Measurements from ENCODE around the gene ECE1.

Gene ECE1

DNA sequence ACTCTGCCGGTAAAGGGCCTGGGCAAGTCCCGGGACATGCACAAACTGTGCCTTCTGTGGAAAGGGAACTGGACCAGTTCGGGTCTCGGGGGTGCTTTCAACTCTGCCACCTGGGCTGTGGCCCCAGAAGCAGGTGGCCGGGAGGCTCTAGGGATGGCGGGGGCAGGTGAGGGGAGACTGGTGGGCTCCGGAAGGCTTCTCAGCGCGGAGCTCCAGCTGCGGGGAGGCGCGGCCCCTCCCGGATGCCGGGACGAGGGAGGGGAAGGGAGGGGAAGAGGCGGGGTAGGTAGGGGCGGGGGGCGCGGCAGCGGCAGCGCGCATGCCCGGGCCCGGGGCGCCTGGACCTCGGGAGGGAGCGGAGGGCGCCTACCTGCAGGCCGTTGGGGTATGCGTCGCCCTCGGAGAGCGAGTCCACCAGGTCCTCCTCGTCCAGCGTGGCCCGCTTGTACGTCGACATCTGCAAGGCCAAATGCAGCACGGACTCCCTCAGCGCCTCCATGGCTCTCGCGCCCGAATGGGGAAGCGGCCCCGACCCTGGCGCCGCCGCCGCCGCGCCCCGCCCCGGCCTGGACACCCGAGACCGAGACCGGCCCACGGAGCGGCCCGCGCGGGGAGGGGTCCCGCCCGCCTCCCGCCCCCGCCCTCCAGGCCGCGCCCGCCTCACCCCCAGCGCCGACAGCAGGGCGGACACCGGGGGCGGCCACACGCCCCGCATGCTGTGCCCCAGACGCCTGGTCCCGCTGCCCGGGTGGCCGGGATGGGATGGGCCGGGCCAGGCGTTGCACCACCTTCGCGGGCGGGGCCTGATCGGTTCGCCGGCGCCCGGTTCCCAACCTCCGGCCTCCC lies at the start of gene ECE1:
ECE1 (minus strand) TSS at position 764 of the 846 bp plus-strand sequence; CDS start at position 715, 49 bp downstream.
- DNase-seq (ENCODE audit: low read depth in 2 of 2, low spot score in 1 of 2), result peak in 1 of 2 donors; percentile 12

DNA sequence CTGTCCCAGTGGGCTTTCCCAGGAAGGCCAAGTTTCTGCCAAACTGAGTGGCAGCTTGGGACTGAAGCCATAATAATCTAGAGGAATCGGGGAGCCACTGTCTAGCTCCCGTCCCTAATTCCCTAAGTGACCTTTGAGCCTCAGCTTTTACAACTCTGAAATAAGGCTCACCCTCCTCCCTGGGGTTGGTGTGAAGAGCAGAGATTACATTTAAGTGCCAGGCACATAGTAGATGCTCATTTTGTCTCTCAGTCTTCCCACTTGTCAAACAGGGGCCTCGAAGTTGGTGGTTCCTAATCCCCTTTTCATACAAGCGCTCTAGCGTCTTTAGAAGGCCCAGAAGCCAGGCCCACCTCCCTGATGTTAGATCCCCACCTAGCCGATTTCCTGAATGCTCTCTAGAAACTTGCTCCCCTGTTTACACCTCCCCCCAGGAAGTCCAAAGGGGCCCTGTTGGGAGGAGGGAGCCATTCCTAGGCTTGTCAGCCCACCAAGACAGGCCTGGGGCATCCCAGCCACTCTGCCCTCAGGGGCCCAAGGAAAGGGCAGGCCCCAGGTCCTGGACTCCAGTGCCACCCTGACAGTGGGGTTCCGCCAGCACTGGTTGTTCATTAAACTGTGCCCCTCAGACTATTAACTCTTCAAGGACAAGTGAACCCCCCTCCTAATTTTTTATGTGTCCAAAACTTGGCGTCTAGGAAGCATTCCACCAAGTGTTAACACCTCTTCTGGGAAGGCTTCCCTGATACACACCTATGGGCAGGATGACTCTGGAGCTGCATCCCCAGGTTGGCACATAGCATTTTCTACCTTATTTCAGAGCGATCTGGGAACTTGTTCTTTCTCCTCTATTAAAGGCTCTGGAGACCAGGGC lies 49.3 kb upstream of the ECE1 start:
- no peak for DNase-seq (ENCODE audit: low read depth in 2 of 2, low spot score in 1 of 2)

DNA sequence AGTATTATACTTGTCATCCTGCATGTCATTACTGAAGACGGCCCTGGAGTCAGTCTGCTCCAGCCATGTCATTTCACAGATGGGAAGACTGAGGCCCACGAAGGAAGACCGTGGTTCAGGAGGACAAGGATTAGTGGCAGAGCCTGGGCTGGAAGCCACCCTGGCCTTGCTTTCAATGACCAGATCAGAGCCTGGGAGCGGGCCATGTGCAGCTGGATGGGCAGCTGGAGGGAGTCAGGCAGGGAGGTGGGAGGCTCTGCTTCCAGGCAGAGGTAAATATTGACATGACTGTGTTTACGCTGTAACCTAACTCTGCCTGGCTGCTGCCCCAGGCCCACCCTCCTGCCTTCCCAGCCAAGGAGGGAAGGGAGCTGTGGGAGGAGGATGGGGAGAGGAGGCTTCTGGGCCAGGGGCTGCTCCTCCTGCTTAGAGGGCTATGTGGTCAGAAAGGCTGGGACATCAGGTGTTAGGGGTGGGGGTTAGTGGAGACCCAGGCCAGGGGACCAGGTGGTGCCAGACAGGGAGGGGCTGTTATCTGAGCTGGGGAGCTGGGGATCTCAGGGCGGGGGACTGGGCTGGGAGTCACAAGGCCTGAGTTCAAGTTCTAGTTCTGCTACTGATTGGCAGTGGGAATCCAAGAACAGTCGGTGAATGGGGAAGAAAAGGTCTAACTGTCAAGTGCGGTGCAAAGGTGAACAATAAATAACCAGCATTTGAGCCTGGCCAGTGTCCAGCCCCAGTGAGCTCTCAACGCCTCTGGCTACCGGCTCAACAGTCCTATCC lies 48.5 kb upstream of the ECE1 start:
- no peak for DNase-seq (ENCODE audit: low read depth in 2 of 2, low spot score in 1 of 2)

DNA sequence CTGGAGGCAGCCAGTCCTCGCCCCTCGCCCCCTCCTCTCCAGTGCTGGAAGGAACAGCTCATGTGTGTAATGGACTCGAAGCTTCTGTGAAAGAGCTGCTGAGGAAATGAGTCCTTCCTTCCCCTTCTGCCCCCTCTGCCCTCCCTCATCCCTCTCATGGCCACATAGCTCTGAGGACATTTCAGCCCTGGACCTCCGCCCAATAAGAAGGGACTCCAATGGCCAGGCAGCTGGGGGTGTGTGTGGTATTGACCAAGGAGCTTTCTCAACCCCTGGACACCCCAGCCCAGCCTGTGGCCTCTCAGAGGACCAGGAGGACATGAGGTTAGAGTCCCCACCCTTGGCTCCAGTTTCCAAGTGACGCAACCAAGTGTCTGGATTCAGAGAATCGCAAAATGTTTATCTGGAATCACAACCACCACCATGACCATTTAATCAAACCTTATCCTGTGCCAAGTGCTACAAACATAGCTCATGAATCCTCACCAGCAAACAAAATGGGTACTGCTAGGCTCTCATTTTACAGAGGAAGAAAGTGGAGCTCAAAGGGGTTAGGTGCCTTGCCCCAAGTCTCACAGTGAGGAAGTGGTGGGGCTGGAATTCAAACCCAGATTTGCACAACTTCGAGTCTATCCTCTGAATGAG lies 47.8 kb upstream of the ECE1 start:
- no peak for DNase-seq (ENCODE audit: low read depth in 2 of 2, low spot score in 1 of 2)

DNA sequence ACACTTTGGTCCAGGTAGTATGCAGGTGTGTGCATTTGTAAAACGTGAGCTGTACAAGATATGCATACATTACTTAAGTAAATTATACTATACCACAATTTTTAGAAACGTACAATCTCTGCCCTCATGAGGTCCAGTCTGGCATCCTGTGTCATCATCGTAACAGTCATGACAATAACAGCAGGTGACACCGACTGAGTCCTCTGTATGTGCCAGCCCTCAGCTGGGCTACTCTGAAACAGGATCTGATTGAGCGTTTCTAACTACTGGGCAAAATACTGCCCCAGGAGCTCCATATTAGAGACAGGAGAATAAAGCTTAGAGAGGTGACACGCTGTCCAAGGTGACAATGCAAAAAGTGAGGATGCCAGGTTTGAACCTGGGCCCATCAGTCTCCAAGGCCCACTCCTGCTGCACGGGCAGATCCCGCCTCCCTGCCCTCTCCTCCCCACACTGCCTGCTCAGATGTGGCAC lies 47.2 kb upstream of the ECE1 start:
- no peak for DNase-seq (ENCODE audit: low read depth in 2 of 2, low spot score in 1 of 2)

DNA sequence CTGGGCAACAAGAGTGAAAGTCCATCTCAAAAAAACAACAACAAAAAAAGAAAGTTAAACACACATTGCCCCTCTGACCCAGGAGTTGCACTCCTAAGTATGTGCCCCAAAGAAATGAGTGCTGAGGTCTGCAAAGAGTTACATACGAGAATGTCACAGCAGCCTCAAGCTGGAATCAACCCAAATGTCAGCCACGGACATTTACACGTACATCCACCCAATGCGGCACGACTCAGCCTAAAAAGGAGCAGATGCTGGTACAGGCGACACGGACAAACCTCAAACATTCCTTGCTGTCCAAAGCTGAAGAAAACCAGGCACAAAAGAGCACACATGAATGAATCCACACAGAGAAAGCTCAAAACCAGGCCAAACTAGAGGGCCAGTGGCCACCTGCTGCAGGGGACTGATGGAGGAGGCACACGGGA lies 46.8 kb upstream of the ECE1 start:
- DNase-seq (ENCODE audit: low read depth in 2 of 2, low spot score in 1 of 2), result no peak

DNA sequence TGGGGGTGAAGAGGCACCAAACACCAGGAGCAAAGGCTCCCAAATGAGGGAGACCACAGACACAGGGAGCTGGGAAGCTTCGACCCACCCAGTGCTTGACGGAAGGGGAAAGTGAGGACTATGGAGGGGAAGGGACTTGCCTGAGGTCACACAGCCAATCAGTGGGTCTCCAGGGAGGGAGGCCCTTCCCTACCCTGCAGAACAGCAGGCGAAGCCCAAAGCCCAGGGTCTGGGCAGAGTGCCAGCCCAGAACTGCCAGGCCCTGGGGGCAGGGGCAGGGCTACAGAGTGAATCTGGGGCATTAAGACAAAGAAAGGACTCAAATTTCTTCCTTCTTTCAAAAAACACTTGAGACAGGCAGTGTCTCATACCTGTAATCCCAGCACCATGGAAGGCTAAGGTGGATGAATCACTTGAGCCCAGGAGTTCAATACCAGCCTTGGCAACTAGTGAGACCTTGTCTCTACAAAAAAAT lies 45.5 kb upstream of the ECE1 start:
- DNase-seq (ENCODE audit: low read depth in 2 of 2, low spot score in 1 of 2), result no peak

DNA sequence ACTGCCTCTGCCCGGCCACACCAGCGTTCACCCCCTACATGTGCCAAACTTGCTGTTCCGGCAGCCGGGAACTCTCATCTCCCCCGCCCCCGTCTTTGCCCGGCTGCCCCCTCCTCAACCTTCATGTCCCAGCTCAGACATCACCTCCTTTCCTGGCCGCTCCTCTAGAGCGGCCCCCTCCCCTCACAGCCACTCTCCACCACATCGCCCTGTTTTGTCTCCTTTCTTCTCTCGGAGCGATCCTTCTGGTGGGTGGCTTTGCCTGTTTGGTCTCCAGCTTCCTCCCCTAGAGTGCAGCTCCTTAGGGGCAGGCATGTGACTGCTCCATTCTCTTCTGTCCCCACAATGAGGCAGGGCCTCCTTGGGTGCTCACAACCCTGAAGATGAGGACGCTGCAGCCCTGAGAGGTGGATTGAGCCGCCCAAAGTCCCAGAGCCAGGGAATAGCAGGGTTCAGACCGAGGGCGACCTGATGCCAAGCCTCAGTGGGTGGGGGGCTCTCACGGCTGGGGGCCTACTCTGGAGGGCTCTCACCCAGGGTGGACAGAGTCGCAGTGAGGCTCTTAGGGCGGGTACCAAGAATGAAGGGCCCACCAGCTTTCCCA lies 44.9 kb upstream of the ECE1 start:
- DNase-seq (ENCODE audit: low read depth in 2 of 2, low spot score in 1 of 2), result no peak

DNA sequence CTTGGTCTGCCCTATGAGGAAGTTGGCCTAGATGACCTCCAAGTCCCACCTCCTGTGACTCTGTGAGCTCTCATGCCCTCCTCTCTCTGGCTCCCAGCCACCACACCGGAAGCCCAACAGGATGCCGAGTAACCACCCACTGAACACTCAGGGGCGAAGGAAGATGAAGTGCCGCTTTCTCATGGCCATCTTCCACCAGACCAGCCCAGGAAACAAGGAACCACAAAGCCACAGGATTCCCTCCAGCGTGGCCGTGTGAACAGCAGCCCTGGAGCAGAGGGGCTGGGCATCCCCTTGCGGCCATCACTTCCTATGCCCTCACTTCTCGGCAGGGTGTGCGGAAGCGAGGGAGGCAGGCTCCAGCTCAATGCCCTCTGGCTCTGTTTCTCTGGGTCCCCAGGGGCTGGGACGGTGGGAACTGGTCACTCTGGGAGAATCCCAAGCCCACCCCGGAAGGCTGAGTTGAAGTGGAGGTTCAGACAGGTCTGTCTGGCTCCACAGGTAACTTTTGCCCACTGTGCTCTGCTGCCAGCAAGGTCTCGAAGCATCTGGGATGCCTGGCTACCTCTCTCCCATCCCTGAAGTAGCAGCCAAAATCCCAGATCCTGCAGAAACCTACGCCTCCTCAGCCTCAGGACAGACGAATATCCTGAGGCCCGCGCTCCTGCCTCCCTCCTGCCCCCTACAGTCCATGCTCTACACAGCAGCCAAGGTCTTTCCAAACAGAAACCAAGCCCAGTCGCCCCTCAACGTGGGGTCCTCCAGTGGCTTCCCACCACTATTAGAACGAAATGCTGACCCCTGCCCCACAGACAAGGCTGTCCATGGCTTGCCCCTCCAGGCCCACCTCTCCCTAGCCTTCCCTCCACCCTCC lies 44.2 kb upstream of the ECE1 start:
- peak; percentile 59 to 67 for DNase-seq (ENCODE audit: low read depth in 2 of 2, low spot score in 1 of 2)

DNA sequence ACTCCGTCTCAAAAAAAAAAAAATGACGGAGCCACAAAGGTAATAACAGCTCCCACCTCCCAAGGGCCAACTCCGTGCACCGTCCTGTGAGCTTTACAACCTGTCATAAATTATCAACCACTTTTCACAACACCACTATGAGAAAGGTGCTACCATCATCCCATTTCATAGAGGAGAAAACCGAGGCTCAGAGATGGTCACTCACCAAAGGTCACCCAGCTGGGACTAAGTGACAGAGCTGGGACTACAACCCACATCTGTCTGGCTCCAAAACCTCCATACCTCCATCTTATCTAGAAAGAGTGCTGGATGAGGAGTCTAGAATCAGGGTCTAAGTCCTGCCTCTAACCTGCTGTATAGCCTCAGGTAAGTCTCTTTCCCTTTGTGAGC lies 43.6 kb upstream of the ECE1 start:
- no peak for DNase-seq (ENCODE audit: low read depth in 2 of 2, low spot score in 1 of 2)

DNA sequence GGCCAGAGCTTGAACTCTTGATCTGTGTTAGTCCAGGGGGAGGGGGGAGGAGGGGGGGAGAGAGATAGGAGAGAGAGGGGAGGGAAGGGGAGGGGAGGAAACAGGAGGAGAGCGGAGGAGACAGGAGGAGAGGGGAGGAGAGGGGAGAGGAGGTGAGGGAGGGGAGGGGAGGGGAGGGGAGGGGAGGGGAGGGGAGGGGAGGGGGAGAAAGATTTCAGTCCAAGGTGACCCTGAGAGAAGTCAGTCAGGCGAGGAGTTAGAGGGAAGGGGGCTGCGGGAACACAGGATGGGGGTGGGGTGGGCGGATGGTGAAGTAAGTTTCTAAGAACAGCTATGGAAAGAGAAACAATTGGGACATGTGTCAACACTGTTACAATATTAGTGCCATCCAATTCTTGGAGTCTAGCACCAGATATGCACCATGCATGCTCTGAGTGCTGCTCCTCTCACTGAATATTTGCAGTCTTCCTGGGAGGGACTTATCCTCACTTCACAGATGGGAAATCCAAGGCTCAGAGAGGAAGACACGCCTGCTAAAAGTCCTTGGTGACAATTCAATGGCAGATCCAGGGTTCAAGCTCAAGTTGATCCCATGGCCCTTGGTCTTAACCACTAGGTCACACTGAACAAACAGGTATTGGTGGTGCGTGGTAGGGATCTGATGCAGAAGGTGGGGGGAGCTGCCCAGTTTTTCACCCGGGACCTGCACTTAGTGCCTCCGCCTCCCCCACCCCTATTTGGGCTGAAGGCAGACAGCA lies 42.5 kb upstream of the ECE1 start:
- DNase-seq (ENCODE audit: low read depth in 2 of 2, low spot score in 1 of 2), result no peak

DNA sequence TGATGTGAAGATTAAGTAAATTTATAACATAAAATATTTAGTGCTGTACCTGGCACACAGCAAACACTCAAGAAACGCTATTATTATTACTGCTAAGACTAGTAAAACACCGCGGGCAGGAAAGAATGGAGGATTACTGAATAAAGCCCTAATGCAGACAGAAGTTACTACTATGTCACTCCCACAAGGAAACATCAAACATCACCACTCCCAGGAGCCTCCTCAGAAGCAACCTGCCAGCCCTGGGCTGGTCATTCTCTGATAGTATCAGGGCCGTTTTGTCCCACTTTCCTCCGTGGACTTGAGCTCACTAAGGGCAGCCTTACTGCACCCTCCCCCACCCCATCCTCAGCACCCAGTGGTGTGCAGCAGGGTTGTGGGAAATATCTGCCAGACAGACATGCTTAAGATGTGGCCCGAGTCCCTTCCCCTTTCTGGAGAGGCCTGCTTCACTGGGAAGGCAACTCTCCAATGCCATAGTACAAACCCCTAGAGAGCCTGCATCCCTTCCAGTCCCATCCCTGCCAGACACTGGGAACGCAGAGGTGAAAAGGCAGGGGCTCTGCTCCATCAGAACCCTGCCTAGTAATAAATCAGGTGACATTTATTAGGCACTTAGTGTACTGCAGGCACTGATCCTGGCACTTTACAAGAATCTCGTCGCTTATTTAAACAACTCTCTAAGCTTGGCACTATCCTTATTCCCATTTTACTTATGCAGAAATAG lies 41.7 kb upstream of the ECE1 start:
- no peak for DNase-seq (ENCODE audit: low read depth in 2 of 2, low spot score in 1 of 2)

DNA sequence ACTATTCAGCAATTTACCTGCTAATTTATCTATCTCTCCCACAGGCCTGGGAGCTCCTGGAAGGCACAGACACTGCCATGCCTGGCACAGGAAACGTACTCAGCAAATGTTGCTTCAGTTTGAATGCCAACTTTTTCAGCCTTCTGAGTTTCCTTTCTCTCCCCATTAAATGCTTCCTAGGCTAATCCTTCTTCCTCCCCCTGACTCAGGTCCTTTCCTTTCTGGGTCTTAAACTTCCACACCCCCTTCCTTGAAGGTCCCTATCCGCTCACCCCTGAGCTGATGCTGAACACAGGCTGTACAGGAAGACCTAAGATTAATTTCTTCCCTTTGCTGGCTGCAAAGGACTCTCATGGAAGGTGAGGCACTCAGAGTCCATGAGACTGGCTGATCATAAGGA lies 40.3 kb upstream of the ECE1 start:
- DNase-seq (ENCODE audit: low read depth in 2 of 2, low spot score in 1 of 2), result no peak

DNA sequence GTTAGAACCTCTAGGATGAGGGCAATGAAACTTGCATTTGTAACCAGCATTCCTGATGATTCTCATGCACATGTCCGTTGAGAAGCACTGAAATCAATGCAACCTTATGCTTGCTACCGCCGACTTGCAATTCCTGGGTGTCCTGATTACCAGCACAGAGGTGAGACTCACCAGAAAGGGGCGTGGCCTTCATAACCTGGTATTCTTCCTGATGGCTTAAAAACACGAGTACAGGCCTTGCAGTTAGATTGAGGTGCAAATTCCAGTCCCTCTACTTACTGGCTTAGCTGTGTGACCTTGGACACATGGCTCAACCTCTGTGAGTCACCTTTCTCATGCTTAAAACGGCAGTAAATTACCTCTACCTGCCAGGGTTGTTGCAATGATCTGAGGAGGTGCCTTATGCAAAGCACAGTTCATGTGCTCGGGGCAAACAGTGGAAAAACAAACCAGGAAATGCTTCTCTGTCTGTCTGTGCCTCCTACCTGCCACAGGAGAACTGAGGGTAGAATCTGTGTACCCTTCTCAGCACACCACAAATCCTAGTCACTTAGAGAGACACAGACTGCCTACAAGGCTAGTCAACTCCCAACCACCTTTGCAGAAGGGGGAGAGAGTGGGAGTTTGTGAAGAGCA lies 39.1 kb upstream of the ECE1 start:
- no peak for DNase-seq (ENCODE audit: low read depth in 2 of 2, low spot score in 1 of 2)

DNA sequence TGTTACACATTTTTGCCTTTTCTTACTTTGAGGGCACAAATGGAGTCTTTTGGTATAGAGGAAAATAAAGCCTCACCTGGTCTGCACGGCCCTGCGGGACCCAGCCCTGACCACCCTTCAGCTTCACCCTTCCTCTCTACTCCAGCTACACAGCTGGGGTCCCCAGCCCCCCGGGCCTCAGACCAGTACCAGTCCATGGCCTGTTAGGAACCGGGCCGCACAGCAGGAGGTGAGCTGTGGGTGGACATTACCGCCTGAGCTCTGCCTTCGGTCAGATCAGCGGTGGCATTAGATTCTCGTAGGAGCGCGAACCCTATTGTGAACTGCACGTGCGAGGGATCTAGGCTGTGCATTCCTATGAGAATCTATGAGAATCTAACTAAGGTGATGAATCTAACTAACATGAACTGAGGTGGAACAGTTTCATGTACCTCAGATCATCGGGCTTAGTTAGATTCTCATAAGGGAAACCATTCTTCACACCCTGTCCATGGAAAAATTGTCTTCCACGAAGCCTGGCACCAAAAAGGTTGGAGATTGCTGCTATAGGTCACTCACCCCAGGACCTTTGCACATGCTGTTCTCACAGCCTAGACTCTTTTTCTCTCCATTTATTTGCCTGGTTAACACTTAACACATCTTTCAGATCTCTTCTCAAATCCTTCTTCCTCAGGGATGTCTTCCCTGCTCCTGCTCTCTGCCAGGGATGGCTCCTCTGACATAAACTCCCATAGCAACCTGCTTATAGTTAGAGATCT lies 37.5 kb upstream of the ECE1 start:
- no peak for DNase-seq (ENCODE audit: low read depth in 2 of 2, low spot score in 1 of 2)

DNA sequence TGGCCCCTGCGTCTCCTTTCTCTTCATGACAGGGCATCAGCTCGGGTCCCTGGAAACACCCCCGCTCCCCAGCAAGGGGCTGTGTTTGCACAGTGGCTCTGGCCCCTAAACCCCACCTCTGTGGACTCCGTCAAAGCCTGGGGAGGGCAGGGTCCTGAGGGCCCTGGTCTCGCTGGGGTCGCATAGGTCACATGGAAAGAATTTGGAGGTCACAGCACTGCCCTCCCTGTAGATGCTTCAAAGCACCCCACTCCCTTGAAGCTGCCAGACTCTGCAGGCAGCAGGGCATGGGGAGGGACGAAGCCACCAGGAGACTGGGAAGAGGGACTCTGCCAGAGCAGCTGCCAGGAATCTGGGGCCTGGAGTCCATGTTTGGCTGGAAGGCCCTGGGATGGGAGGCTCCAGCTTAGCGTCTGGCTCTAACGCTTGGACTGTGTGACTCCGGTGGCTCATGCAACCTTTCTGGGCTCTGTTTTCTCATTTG lies 36.6 kb upstream of the ECE1 start:
- no peak for DNase-seq (ENCODE audit: low read depth in 2 of 2, low spot score in 1 of 2)
